Activated T-cell treated with anti-CD3 and anti-CD28 coated beads, Interleukin-2, amount 50 U/mL, for 48 hours (primary cell): ENCODE measurements around the gene SLN.
A peak's percentile ranks its signal among the peaks of the same experiment; 100 is the strongest.
"Not testable (repeated sequence)": the region's sequence is repeated elsewhere in the genome, so short reads cannot be mapped to it uniquely, and the experiment has no call there.

Experiments
- DNase-seq, 2 experiments: peaks; one replicate each; pipeline ENCODE4 v3.0.0-alpha.2; 2020

Gene SLN

GRCh38 chr11:107711861-107712755, at the start of gene SLN:
Gene SLN (minus strand): TSS chr11:107712056.
- no peak for DNase-seq

GRCh38 chr11:107758719-107759355, 47.0 kb upstream of the SLN start:
- DNase-seq = not testable (repeated sequence)

GRCh38 chr11:107757661-107758060, 45.8 kb upstream of the SLN start:
- no peak for DNase-seq

DNA sequence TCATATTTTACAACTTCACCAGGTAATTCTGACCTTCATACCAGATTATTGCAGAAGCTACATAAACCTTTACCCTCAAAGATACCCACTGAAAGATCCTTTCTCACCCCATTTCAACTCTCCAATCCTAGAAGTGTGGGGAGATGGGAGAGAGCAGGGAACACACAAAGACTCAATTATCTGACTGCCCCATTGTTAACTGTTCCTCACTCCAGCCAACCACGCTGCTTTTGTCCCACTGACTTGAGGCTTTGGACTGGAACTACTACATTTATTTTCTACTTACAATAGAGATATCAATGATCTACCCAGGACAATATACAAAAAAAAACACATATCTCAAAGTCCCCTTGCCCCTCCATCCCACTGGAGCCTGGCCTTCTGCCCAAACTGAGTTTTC, 44.7 kb upstream of the SLN start:
- DNase-seq = no peak

DNA sequence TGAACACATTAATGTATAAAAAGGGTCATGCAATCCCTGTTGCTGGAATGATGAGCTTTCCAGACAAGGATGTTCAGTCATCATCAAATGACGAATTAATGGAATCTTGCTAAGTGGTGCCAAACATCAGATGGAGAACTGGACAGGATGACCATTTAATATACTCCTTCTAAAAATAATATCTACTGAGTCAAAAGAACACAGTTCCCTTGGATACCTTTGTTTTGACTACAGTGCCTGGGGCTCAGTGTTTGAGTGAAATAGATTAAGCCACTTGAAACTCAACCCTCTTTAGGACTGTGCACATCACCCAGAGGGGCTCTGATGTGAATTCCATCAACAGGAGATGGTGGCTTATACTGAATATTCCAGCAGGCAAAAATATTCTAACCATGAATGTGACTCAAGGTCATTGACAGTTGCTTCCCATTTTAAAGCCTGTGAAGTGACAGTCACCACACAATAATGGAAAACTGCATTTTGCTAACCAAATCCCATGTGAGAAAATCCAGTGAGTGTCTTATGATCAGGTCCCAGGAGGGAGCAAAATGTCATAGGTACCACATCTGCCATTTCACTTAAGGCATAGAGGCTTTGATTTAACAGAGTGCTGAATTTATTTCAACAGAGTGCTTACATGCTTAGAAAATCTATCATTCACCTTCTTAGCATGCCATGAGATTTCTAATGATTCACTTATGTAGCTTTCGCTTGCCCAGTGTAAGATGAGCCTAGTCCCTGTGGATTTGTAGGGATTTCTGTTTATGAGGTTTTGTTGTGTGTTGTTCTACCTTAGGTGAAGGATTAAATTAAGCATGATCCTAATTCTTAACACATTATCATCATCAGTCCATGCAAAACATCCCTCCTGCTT, 41.3 kb upstream of the SLN start:
- DNase-seq = no peak

DNA sequence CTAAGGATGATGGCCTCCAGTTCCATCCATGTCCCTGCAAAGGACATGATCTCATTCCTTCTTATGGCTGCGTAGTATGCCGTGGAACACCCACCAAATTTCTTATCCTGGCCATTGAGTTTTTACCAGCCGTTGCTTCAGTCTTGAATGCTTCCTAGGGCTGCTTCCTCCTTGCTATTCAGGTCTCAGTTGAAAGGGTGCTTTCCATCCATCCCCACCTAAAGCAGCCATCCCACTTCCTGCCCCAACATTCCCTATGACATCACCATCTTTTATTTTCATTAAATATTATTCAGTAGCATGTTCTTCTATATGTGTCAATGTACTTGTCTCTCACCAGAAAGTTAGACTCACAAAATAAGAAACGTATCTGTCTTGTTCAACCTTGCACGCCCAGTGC, 40.7 kb upstream of the SLN start:
- DNase-seq = no peak

GRCh38 chr11:107751082-107751481, 39.2 kb upstream of the SLN start:
- no peak for DNase-seq

DNA sequence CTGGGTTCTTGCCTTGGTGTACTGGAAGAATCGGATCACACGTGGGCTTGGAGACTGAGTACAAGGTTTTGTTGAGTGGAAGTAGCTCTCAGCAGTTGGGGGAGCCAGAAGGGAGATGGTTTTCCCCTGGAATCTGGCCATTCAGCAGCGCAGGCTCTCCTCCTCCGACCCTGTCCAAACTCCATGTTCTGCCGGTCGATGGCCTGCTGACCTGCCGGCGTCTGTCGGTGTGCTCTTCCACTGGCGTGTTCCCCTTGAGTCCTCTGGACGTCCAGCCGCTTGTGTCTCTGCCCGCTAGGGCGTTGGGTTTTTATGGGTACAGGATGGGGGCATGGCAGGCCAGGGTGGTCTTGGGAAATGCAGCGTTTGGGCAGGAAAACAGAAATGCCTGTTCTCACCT, 38.5 kb upstream of the SLN start:
- no peak for DNase-seq

DNA sequence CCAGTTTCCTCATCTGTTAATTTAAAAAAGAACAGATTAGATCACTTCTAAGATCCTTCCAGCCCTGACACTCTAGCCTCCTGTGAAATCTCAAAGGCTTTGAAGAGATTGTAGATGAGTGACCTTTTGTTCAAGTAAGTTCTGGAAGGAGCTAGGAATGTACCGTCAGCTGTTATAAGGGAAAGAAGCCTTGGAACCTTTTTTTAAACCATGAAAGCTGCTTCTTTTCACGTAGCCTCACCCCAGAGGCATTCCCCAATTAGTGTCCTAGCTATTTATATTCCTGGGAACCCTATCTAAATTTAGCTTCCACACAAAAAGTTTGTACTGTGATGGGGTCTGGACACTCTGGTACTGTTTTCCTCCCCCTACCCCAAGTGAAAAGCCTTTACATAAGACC, 35.8 kb upstream of the SLN start:
- DNase-seq = no peak

DNA sequence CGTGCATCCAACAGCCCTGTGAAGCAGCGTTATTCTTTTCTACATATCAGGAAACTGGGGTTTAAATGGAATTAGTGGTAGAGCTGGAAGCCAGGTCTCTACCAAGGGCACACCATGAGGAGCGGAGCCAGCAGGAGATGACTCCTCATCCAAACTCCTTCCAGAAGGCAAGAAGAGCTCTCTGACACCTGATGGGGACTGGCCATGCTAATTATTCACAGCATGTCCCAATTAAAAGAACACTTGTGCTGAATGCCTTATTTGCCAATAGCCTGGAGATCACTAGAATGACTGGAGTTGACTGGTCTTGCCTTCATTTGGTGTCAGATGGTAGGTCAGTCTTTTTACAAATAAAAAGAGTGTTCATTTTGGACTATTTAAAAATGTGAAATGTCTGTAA, 32.9 kb upstream of the SLN start:
- DNase-seq = no peak

GRCh38 chr11:107743191-107743590, 31.3 kb upstream of the SLN start:
- no peak for DNase-seq

GRCh38 chr11:107741044-107741823, 29.4 kb upstream of the SLN start:
- DNase-seq = peak; percentile 21 to 27

DNA sequence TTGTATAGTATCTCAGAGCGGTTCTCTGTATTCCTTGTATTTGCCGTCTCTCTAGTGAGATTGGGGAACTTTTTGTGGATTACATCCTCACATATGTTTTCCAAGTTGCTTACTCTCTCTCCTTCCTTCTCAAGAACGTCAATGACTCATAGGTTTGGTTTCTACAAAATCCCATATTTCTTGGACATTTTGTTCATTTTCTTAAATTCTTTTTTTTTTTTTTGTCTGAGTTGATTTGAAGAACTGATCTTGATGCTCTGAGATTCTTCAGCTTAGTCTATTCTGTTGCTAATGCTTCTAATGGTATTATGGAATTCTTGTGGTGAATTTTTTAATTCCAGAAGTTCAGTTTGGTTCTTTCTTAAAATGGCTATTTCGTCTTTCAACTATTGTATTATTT, 28.4 kb upstream of the SLN start:
- no peak for DNase-seq

DNA sequence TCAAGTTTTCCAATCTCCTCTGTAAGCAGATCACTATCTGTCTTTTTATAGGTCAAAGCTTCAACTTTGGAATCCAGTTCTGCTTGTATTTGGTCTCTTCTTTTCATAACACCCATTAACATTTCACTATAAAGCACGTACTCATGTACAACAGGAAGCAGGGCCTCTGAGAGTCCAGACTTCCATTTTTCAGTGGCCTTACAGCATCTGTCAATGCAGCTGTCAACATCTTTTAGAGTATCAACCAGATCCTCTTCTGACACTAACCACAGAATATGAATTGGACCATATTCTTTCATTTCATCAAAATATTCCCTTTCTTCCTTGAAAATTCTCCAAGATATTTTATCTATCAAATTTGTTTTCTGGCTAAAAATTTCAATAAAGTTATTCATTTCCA, 24.7 kb upstream of the SLN start:
- DNase-seq = no peak

- no peak for DNase-seq
These were observed 21.7 kb upstream of the SLN start for GRCh38 chr11:107733518-107733917.

DNA sequence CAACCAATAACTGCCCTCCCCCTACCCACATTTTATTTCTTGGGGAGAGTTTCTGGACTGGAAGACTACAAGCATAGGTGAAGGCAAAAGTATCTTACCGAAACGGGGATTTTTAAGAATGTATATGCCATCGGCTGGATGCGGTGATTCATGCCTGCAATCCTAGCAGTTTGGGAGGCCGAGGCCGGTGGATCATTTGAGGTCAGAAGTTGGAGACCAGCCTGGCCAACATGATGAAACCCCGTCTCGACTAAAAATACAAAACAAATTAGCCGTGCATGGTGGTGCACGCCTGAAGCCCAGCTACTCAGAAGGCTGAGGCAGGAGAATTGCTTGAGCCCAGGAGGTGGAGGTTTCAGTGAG, 20.8 kb upstream of the SLN start:
- no peak for DNase-seq

DNA sequence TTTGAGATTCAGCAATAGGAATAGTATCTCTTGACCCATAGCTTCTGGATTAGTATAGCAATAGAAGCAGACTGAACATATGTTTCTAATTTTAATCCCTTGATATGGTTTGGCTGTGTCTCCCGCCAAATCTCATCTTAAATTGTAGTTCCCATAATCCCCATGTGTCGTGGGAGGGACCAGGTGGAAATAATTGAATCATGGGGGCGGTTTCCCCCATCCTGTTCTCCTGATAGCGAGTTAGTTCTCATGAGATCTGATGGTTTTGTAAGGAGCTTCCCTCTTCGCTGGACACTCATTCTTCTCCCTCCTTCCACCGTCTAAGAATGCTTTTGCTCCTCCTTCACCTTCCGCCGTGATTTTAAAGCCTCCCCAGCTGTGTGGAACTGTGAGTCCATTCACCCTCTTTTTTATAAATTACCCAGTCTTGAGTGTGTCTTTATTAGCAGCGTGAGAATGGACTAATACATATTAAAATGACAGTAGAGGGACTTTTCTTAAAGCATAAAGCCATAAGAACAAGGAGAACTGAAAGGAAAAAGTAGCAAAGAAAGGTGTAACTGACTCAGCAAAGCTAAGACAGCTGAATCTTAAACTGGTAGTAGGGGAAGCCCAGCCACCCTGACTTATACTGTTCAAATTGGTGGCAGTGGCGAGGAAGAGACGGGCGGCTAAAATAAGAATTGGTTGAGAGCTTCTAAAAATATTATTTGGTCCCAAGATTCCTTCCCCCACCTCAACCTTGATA, 20.3 kb upstream of the SLN start:
- no peak for DNase-seq

DNA sequence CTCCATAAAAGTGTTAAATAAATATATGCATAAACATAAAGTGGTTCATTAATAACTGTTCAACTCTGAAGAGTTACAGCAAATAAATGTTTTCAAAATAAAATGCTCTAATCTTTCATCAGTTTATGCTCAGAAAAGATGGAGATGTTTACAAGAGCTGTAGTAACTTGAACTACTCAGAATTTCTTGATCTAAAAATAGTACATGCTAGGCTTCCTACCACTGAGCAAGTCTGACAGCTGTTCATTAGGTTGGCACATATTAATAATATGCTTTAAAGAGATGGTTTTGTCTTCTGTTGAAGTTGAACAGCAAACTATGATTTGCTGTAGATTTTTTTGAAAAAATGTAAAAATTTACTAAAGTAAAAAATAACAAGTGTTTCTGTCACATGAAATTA, 10.8 kb upstream of the SLN start:
- DNase-seq = no peak

DNA sequence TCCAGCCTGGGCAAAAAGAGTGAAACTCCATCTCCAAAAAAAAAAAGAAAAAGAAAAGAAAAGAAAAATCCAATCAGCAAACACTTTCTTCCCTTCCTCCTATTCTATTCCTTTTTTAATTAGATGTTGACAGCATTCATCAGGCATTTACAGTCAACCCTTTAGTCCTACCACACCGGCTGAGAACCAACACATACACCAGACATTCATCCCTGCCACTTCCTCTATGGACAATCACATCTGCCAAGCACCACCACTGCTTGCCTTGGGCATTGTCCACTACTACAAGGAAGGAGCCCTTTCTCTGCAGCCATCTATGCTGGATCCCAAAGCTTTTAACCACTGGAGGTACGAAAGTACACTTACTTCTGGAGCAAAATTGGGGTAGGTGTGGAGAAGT, 9.4 kb upstream of the SLN start:
- DNase-seq = no peak

GRCh38 chr11:107720303-107720774, 8.5 kb upstream of the SLN start:
- DNase-seq = no peak

DNA sequence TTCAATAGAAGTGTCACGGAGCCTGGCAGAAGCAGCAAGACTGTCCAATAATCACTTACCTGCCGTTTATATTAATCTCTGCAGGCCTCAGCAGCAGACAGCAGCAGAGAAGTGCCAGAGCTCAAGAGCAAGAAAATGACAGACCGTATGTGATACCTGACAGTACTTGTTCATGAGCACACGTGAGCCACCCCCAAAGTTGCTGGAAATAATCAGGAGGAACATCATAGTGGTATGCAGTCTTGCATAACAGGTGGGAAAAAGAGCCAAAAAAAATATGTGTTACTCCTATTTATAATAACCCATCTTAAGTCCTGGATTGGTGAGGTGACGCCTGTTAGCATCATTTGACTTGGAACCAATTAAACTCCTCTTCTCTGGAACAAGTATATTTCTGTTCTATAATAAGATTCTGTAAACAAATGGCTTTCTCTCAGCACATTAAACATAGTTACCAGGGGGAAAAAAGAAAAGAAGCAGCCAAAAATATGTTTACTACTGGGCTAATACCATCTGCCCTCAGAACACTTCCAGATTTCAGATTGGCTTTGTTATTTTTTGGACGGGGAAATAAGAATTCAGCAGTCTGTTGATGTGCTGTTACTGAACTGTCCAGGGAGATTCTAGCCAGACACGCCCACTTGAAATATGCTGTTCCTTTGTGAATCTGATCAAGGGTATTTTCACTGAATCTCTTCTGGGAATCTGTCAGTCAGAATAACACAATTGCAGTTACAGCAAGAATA, 7.9 kb upstream of the SLN start:
- no peak for DNase-seq
